ENCODE measurements around the gene CXCL12.
A peak's percentile ranks its signal among the peaks of the same experiment; 100 is the strongest.

The CXCL12 gene

DNA sequence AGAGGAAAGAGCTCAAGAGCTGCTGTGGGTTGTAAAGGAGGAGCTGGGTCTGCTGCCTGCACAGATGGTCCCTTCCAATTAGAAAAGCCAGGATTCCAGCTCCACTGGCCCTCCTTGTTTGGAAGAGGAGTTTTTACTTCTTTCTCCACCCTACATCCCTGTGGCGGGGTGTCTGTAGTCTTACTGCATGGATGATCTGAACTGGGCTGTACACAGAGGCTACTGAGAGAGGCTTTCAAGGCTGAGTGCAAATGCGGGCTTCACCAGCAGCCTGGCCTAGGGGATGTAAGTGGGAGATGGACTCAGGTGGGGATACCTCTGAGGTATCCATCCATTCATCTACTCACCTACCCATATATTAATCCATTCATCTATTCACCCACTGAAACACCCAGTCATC is 7.1 kb upstream of the CXCL12 start:
- FAIRE-seq (no peak), DNase-seq (ENCODE audit: insufficient read length, low spot score) (no peak)
- no peak for TF ChIP-seq CTCF (IDR thresholded peaks at IDR 0.05; ENCODE audit: insufficient read depth, missing control alignments)

DNA sequence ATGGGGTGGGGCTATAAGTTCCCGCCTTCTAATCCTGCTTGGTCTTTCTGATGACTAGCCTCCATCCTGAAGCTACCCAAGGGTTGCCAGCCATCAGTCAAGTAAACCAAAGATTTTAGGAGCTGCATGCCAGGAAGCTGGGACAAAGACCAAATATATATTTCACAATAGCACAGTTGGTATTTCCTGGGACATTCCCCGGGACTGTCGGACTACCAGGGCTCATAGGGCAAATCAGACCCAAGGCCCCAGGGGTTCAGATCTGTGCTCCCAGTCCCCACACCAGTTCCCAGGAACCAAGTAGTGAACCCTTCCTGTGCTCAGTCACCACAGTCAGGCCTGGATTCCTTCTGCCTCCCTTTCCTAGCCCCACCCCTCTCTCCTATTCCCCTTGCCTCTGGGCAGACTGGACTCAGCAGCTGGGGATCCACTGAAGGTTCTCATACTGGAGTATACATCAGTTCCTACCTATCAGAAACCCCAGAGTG is 5.7 kb upstream of the CXCL12 start:
- FAIRE-seq (no peak), DNase-seq (ENCODE audit: insufficient read length, low spot score) (no peak)
- no peak for TF ChIP-seq CTCF (IDR thresholded peaks at IDR 0.05; ENCODE audit: insufficient read depth, missing control alignments)

DNA sequence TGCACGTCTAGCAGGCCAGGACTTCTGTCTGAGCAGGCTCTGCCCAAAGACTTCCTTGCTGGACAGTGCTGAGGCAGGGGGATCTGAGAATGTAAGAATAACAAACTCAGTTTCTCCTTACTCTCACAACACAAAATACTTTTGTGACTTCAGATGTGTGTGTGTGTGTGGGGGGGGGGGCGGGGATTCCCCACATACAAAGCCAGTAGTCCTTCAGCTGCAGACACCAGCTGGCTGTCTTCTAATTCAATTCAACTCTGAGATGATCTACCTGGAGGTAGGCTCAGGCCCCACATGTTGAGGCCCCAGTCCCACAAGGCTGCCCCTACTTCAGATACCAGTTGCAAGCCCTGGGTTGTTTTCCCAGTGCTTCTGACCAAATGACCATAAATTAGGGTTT is 4.7 kb upstream of the CXCL12 start:
- no peak for TF ChIP-seq CTCF (IDR thresholded peaks at IDR 0.05; ENCODE audit: insufficient read depth, missing control alignments)
- DNase-seq (ENCODE audit: insufficient read length, low spot score) (no peak), FAIRE-seq (no peak)

GRCh38 chr10:44389150-44389549 is 4.3 kb upstream of the CXCL12 start:
- FAIRE-seq, result no peak
- TF ChIP-seq CTCF (IDR thresholded peaks at IDR 0.05; ENCODE audit: insufficient read depth, missing control alignments), result no peak
- DNase-seq (ENCODE audit: insufficient read length, low spot score), result no peak

- FAIRE-seq (no peak), DNase-seq (ENCODE audit: insufficient read length, low spot score) (no peak)
- no peak for TF ChIP-seq CTCF (IDR thresholded peaks at IDR 0.05; ENCODE audit: insufficient read depth, missing control alignments)
These were observed 3.7 kb upstream of the CXCL12 start for GRCh38 chr10:44388641-44389040.

- TF ChIP-seq CTCF (IDR thresholded peaks at IDR 0.05; ENCODE audit: insufficient read depth, missing control alignments), result no peak
- no peak for FAIRE-seq
These were observed 3.0 kb upstream of the CXCL12 start for GRCh38 chr10:44387853-44388251.

GRCh38 chr10:44386546-44387052 is 1.7 kb upstream of the CXCL12 start:
- no peak for FAIRE-seq
- TF ChIP-seq CTCF (IDR thresholded peaks at IDR 0.05; ENCODE audit: insufficient read depth, missing control alignments), result peak; percentile 72
- no peak for DNase-seq (ENCODE audit: insufficient read length, low spot score)

More at GRCh38 chr10:44387853-44388251, 3.0 kb upstream of the CXCL12 start:
- DNase-seq (ENCODE audit: insufficient read length, low spot score), result no peak
